Glutamatergic neuron (in vitro differentiated cells): ENCODE data around the gene RAB19. TPM values are rescaled to one million over a fixed set of nuclear protein-coding genes. Genes with fewer than 3 reads are reported as not detected.

Experiments
- DNase-seq: peaks from one replicate; pipeline ENCODE4 v3.0.0; 2022
- H3K27ac Mint-ChIP-seq: one replicate; pipeline ENCODE4 v1.8.0; 2020; ENCODE audit warnings: mild to moderate bottlenecking, mixed read lengths, inconsistent platforms; ENCODE audit not compliant: unreplicated experiment
- H3K27me3 Mint-ChIP-seq: one replicate; pipeline ENCODE4 v1.8.0; 2020; ENCODE audit warnings: mild to moderate bottlenecking, moderate library complexity, mixed read lengths, inconsistent platforms; ENCODE audit not compliant: unreplicated experiment
- H3K36me3 Mint-ChIP-seq: one replicate; pipeline ENCODE4 v1.8.0; 2020; ENCODE audit warnings: mild to moderate bottlenecking, mixed read lengths, inconsistent platforms; ENCODE audit not compliant: unreplicated experiment
- H3K4me1 Mint-ChIP-seq: one replicate; pipeline ENCODE4 v1.8.0; 2020; ENCODE audit warnings: mild to moderate bottlenecking, low read depth, mixed read lengths, inconsistent platforms; ENCODE audit not compliant: unreplicated experiment
- H3K4me3 Mint-ChIP-seq: one replicate; pipeline ENCODE4 v1.8.0; 2020; ENCODE audit warnings: mild to moderate bottlenecking, mixed read lengths, inconsistent platforms; ENCODE audit not compliant: unreplicated experiment
- H3K9me3 Mint-ChIP-seq: one replicate; pipeline ENCODE4 v1.8.0; 2020; ENCODE audit warnings: mild to moderate bottlenecking, moderate library complexity, mixed read lengths, inconsistent platforms; ENCODE audit not compliant: unreplicated experiment
- CTCF ChIP-seq: fragments of 200-600 bp; sonication (generic); IDR thresholded peaks from one replicate; pipeline ENCODE4 v1.5.0; 2021; ENCODE audit not compliant: partially characterized antibody, unreplicated experiment
- total RNA-seq: library from RNA; stranded (reverse); fragmentation: NEBNext Ultra II Directional; extraction: Animal tissue kit (Norgen Biotek cat#: 25700); gene quantifications from one replicate; pipeline ENCODE4 v1.2.1, GENCODE V29; 2021; ENCODE audit not compliant: unreplicated experiment

The RAB19 gene
- total RNA-seq, 1 donor from 2014 or later = not detected

GRCh38 chr7:140423501-140423900, 19.6 kb downstream of the RAB19 start:
- Mint-ChIP-seq H3K4me1 (no peaks in the 10 kb centered on the region), H3K36me3 (no peaks in the 10 kb centered on the region), H3K4me3 (no peak overlapping the region), H3K27me3 (peaks cover 1% of the 10 kb centered on the region), H3K9me3 (no peaks in the 10 kb centered on the region), H3K27ac (no peak overlapping the region)
- no peak for DNase-seq
- no peak for TF ChIP-seq CTCF

GRCh38 chr7:140425718-140426117, 21.9 kb downstream of the RAB19 start:
- no peak for TF ChIP-seq CTCF
- Mint-ChIP-seq H3K36me3 (no peaks in the 10 kb centered on the region), H3K9me3 (no peaks in the 10 kb centered on the region), H3K4me1 (no peaks in the 10 kb centered on the region), H3K4me3 (no peak overlapping the region), H3K27ac (no peak overlapping the region), H3K27me3 (no peaks in the 10 kb centered on the region)
- DNase-seq = no peak

GRCh38 chr7:140426130-140426529, 22.3 kb downstream of the RAB19 start:
- H3K27ac Mint-ChIP-seq = no peak overlapping the region
- TF ChIP-seq CTCF = no peak
- H3K4me3 Mint-ChIP-seq = no peak overlapping the region
- no peaks in the 10 kb centered on the region for H3K36me3 Mint-ChIP-seq
- no peaks in the 10 kb centered on the region for H3K4me1 Mint-ChIP-seq
- H3K27me3 Mint-ChIP-seq = no peaks in the 10 kb centered on the region
- no peak for DNase-seq
- no peaks in the 10 kb centered on the region for H3K9me3 Mint-ChIP-seq

GRCh38 chr7:140433396-140433795, 29.5 kb downstream of the RAB19 start:
- Mint-ChIP-seq H3K4me3 (no peak overlapping the region), H3K27ac (no peak overlapping the region), H3K27me3 (no peaks in the 10 kb centered on the region), H3K36me3 (no peaks in the 10 kb centered on the region), H3K4me1 (no peaks in the 10 kb centered on the region), H3K9me3 (no peaks in the 10 kb centered on the region)
- no peak for DNase-seq
- TF ChIP-seq CTCF = no peak

GRCh38 chr7:140435252-140435895, 31.5 kb downstream of the RAB19 start:
- H3K27ac Mint-ChIP-seq = no peak overlapping the region
- no peaks in the 10 kb centered on the region for H3K36me3 Mint-ChIP-seq
- no peak overlapping the region for H3K4me3 Mint-ChIP-seq
- no peak for DNase-seq
- H3K27me3 Mint-ChIP-seq = no peaks in the 10 kb centered on the region
- H3K4me1 Mint-ChIP-seq = no peaks in the 10 kb centered on the region
- TF ChIP-seq CTCF = no peak
- H3K9me3 Mint-ChIP-seq = no peaks in the 10 kb centered on the region
